GM12878 (cell line): ENCODE results near the gene KCNJ16. TPM values are rescaled to one million over a fixed set of nuclear protein-coding genes. Genes with fewer than 3 reads are reported as not detected.

Experiments used
- ATAC-seq: fragments of 200-7000 bp; cut with Tn5 transposase; 3 replicates; pipeline ENCODE4 v1.9.1; 2020; ENCODE audit warnings: mild to moderate bottlenecking, moderate library complexity
- BruUV-seq: library from RNA; stranded (reverse); fragments of 400-500 nt; replicated peaks from 2 replicates; lab custom pipeline; 2021; lab: Mats Ljungman, UMichigan
- CTCF ChIA-PET: fragments of 300-600 bp; sonication (Branson Sonifier 250); formaldehyde crosslinking; extraction: SDS; loops from one replicate; lab custom pipeline; 2021; ENCODE audit warnings: inconsistent platforms; lab: Yijun Ruan, JAX
- POLR2A ChIA-PET: fragments of 350-600 bp; formaldehyde crosslinking; extraction: SDS; loops from one replicate; lab custom pipeline; 2021; ENCODE audit warnings: inconsistent platforms; lab: Charles Lee
- RAD21 ChIA-PET: fragments of 300-600 bp; sonication (Branson Sonifier 250); formaldehyde crosslinking; loops from one replicate; lab custom pipeline; 2023; ENCODE audit warnings: antibody characterized with exemption; ENCODE audit not compliant: unreplicated experiment; lab: Charles Lee
- SMC1A ChIA-PET: fragments of 300-600 bp; sonication (Branson Sonifier 250); formaldehyde crosslinking; loops from one replicate; lab custom pipeline; 2023; ENCODE audit not compliant: unreplicated experiment, uncharacterized antibody; lab: Charles Lee
- DNase-seq: peaks from one replicate; pipeline ENCODE4 v3.0.0-alpha.2; 2011; ENCODE audit warnings: low read depth, low spot score
- FAIRE-seq: peaks from 3 replicates; lab custom pipeline; 2011; peaks lifted over from hg19 to GRCh38; lab: Jason Lieb, UNC
- H2AFZ ChIP-seq: 2 replicates; pipeline ENCODE4 v1.6.0; 2011; ENCODE audit warnings: low read depth, low read length, control low read depth; ENCODE audit not compliant: control insufficient read depth
- H3K27ac ChIP-seq: 2 replicates; pipeline ENCODE4 v1.5.1; 2011; ENCODE audit warnings: control low read depth; ENCODE audit not compliant: control insufficient read depth, insufficient read depth
- H3K27me3 ChIP-seq, 2 experiments: replicated peaks in 1 of 2; 2 replicates each; pipeline versions ENCODE4 v1.6.0 to v1.6.1; 2011; ENCODE audit warnings: low read length in 1 of 2; ENCODE audit not compliant: control insufficient read depth in 2 of 2, insufficient read depth in 2 of 2
- H3K36me3 ChIP-seq, 2 experiments: 2 replicates each; pipeline ENCODE4 v1.5.1; 2011; ENCODE audit warnings: low read length in 1 of 2; ENCODE audit not compliant: control insufficient read depth in 2 of 2, insufficient read depth in 2 of 2
- H3K4me1 ChIP-seq: 2 replicates; pipeline ENCODE4 v1.6.1; 2011; ENCODE audit warnings: mild to moderate bottlenecking, low read length, moderate library complexity, mixed read lengths; ENCODE audit not compliant: control insufficient read depth, insufficient read depth
- H3K4me2 ChIP-seq: 2 replicates; pipeline ENCODE4 v1.6.0; 2011; ENCODE audit warnings: control low read depth; ENCODE audit not compliant: control insufficient read depth, insufficient read depth
- H3K4me3 ChIP-seq: fragments of 200-600 bp; sonication (generic); 2 replicates; pipeline ENCODE4 v1.5.1; 2016
- H3K79me2 ChIP-seq: 2 replicates; pipeline ENCODE4 v1.6.0; 2011; ENCODE audit warnings: low read length; ENCODE audit not compliant: control insufficient read depth, insufficient read depth
- H3K9ac ChIP-seq: 2 replicates; pipeline ENCODE4 v1.8.0; 2011; ENCODE audit warnings: low read length, control low read depth, mixed read lengths; ENCODE audit not compliant: control insufficient read depth, insufficient read depth
- H3K9me3 ChIP-seq: replicated peaks from 3 replicates; pipeline ENCODE4 v1.5.1; 2011; ENCODE audit warnings: mild to moderate bottlenecking, low read length; ENCODE audit not compliant: control insufficient read depth, insufficient read depth
- H4K20me1 ChIP-seq: 2 replicates; pipeline ENCODE4 v1.6.0; 2011; ENCODE audit not compliant: control insufficient read depth, insufficient read depth
- BCL11A ChIP-seq: IDR thresholded peaks from 2 replicates; pipeline ENCODE4 v1.6.1; 2011; ENCODE audit warnings: low read depth, low read length
- EP300 ChIP-seq, 2 experiments: fragments of 150-350 bp in 1 of 2; IDR thresholded peaks; 2 replicates each; pipeline ENCODE4 v1.6.1; 2011 to 2012; ENCODE audit warnings: low read depth in 2 of 2, low read length in 2 of 2, borderline replicate concordance in 1 of 2, improper control_type of control experiment in 1 of 2, inconsistent platforms in 1 of 2; ENCODE audit not compliant: control insufficient read depth in 1 of 2
- EZH2 ChIP-seq: IDR thresholded peaks from 2 replicates; pipeline ENCODE4 v1.6.1; 2012; ENCODE audit warnings: low read depth, mild to moderate bottlenecking, control low read depth, inconsistent platforms, low read length, borderline replicate concordance; ENCODE audit not compliant: control insufficient read depth
- FOXK2 ChIP-seq: fragments of 450-650 bp; IDR thresholded peaks from 2 replicates; pipeline ENCODE4 v1.6.1; 2017; ENCODE audit warnings: mild to moderate bottlenecking, moderate library complexity
- IKZF1 ChIP-seq: fragments of 450-650 bp; conservative IDR thresholded peaks from 2 replicates; pipeline ENCODE4 v1.6.1; 2017; ENCODE audit warnings: antibody characterized with exemption, mild to moderate bottlenecking
- IRF4 ChIP-seq: IDR thresholded peaks from 2 replicates; pipeline ENCODE4 v1.6.1; 2011; ENCODE audit warnings: low read depth, low read length
- LARP7 ChIP-seq: fragments of 450-650 bp; IDR thresholded peaks from 2 replicates; pipeline ENCODE4 v1.6.1; 2017; ENCODE audit warnings: mild to moderate bottlenecking
- MTA2 ChIP-seq: fragments of 450-650 bp; IDR thresholded peaks from 2 replicates; pipeline ENCODE4 v1.6.1; 2016; ENCODE audit warnings: low read depth, mild to moderate bottlenecking, moderate library complexity
- NFIC ChIP-seq: IDR thresholded peaks from 2 replicates; pipeline ENCODE4 v1.6.1; 2012; ENCODE audit warnings: low read depth, mild to moderate bottlenecking, inconsistent platforms, low read length, moderate library complexity
- NFYA ChIP-seq: IDR thresholded peaks from 2 replicates; pipeline ENCODE4 v1.6.1; 2011; ENCODE audit warnings: low read depth, mild to moderate bottlenecking, low read length, improper control_type of control experiment, borderline replicate concordance
- SREBF2 ChIP-seq: IDR thresholded peaks from 2 replicates; pipeline ENCODE4 v1.6.1; 2012; ENCODE audit warnings: mild to moderate bottlenecking, low read length
- STAT1 ChIP-seq: fragments of 450-650 bp; conservative IDR thresholded peaks from 2 replicates; pipeline ENCODE4 v1.6.1; 2014; ENCODE audit warnings: antibody characterized with exemption, mild to moderate bottlenecking
- SUPT20H ChIP-seq: IDR thresholded peaks from 2 replicates; pipeline ENCODE4 v1.6.1; 2011; ENCODE audit warnings: low read depth, mild to moderate bottlenecking, low read length, moderate library complexity, borderline replicate concordance; ENCODE audit not compliant: control insufficient read depth
- WRNIP1 ChIP-seq: IDR thresholded peaks from 2 replicates; pipeline ENCODE4 v1.6.1; 2011; ENCODE audit warnings: low read depth, low read length, improper control_type of control experiment, borderline replicate concordance
- ZNF217 ChIP-seq: fragments of 450-650 bp; IDR thresholded peaks from 2 replicates; pipeline ENCODE4 v1.6.1; 2017; ENCODE audit warnings: antibody characterized with exemption, mild to moderate bottlenecking
- WGBS: methylation state at CpG from one replicate; pipeline ENCODE4 v1.1.6; 2016; ENCODE audit warnings: low lambda C conversion rate; ENCODE audit not compliant: insufficient replicate concordance, insufficient coverage; ENCODE audit errors: missing lambda C conversion rate; 5-methylcytosine and 5-hydroxymethylcytosine counted together
- in situ Hi-C: fragments of 300-500 bp; cut with MboI; formaldehyde crosslinking; loops from 9 replicates; pipeline ENCODE4 v1.14.3; 2018; ENCODE audit warnings: mixed read lengths
- intact Hi-C: fragments of 100-400 bp; cut with micrococcal nuclease; formaldehyde crosslinking; loops from one replicate; pipeline ENCODE4 v1.14.2; 2022; ENCODE audit not compliant: unreplicated experiment
- polyA plus RNA-seq, 11 experiments: library from polyadenylated mRNA; depleted of rRNA in 4 of 11; unstranded in 6 of 11; stranded (reverse) in 5 of 11; fragments of >200 nt; fragmentation: Nextera tagmentation in 4 of 11; fragmentation: Illumina TruSeq in 1 of 11; extraction: Ambion mirVana in 4 of 11; extraction: Trizol in 1 of 11; gene quantifications; 1 replicate in 1 of 11; 2 replicates in 10 of 11; pipeline versions ENCODE4 v1.2.1 to v1.2.3, GENCODE V29; 2011 to 2016; ENCODE audit warnings: inconsistent platforms in 2 of 11, missing spikeins in 2 of 11, low read depth in 1 of 11
- total RNA-seq, 4 experiments: library from RNA; depleted of rRNA in 3 of 4; stranded (reverse); fragments of >200 nt in 3 of 4; fragmentation: Illumina TruSeq in 1 of 4; extraction: Trizol in 1 of 4; gene quantifications; 2 replicates each; pipeline versions ENCODE4 v1.2.1 to v1.2.3, GENCODE V29; 2013 to 2021
- TF ChIP-seq, protein P1 (sequence below): IDR thresholded peaks from 2 replicates; pipeline ENCODE4 v1.6.1; 2012; ENCODE audit warnings: low read depth, low read length, improper control_type of control experiment
- TF ChIP-seq, protein P2 (sequence below): fragments of 450-650 bp; IDR thresholded peaks from 2 replicates; pipeline ENCODE4 v1.6.1; 2014; ENCODE audit warnings: mild to moderate bottlenecking
- TF ChIP-seq, protein P3 (sequence below): fragments of 450-650 bp; formaldehyde crosslinking; IDR thresholded peaks from 2 replicates; pipeline ENCODE4 v1.4.0; 2022; ENCODE audit warnings: mild to moderate bottlenecking, moderate library complexity
- TF ChIP-seq, protein P4 (sequence below): IDR thresholded peaks from 2 replicates; pipeline ENCODE4 v1.6.1; 2011; ENCODE audit warnings: mild to moderate bottlenecking, low read depth, low read length, moderate library complexity; ENCODE audit not compliant: insufficient replicate concordance

Gene KCNJ16
- total and polyA plus RNA-seq, 10 of the 15 experiments (the other 5 are each of a cell fraction or from before 2014, with no cell fraction given): 0.08 to 0.24 (median 0.20) TPM; not detected in 7

DNA sequence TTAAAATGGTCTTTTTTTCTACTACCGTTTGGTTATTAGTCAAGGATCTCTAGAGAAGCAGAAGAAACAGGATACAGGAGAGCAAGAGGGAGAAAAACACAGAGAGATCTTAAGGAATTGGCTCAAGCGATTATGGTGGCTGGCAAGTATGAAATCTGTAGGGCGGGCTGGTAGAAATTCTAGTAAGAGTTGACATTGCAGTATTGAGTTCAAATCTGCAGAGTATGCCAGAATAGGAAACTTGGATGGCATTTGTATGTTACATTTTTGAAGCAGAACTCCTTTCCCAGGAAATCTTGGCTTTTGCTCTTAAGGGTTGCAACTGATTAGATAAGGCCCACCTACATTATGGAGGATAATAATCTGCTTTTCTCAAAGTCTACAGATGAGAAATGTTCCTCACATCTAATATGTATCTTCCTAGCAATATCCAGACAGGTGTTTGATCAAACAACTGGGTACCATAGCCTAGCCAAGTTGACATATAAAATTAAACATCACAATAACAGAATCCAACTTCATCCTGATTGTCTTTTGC is 4.0 kb downstream of the KCNJ16 start:
- no peak overlapping the region for H3K9ac ChIP-seq
- no TSS peak for BruUV-seq
- ChIA-PET POLR2A (no interaction called here), SMC1A (no interaction called here), CTCF (no interaction called here), RAD21 (no interaction called here)
- TF ChIP-seq LARP7: no peak
- no peak for TF ChIP-seq SREBF2
- no peak for TF ChIP-seq SUPT20H
- TF ChIP-seq, protein P1, sequence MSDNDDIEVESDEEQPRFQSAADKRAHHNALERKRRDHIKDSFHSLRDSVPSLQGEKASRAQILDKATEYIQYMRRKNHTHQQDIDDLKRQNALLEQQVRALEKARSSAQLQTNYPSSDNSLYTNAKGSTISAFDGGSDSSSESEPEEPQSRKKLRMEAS: no peak
- TF ChIP-seq FOXK2: no peak
- no peak for TF ChIP-seq NFIC
- TF ChIP-seq, protein P2, sequence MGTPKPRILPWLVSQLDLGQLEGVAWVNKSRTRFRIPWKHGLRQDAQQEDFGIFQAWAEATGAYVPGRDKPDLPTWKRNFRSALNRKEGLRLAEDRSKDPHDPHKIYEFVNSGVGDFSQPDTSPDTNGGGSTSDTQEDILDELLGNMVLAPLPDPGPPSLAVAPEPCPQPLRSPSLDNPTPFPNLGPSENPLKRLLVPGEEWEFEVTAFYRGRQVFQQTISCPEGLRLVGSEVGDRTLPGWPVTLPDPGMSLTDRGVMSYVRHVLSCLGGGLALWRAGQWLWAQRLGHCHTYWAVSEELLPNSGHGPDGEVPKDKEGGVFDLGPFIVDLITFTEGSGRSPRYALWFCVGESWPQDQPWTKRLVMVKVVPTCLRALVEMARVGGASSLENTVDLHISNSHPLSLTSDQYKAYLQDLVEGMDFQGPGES: no peak
- TF ChIP-seq, protein P3, sequence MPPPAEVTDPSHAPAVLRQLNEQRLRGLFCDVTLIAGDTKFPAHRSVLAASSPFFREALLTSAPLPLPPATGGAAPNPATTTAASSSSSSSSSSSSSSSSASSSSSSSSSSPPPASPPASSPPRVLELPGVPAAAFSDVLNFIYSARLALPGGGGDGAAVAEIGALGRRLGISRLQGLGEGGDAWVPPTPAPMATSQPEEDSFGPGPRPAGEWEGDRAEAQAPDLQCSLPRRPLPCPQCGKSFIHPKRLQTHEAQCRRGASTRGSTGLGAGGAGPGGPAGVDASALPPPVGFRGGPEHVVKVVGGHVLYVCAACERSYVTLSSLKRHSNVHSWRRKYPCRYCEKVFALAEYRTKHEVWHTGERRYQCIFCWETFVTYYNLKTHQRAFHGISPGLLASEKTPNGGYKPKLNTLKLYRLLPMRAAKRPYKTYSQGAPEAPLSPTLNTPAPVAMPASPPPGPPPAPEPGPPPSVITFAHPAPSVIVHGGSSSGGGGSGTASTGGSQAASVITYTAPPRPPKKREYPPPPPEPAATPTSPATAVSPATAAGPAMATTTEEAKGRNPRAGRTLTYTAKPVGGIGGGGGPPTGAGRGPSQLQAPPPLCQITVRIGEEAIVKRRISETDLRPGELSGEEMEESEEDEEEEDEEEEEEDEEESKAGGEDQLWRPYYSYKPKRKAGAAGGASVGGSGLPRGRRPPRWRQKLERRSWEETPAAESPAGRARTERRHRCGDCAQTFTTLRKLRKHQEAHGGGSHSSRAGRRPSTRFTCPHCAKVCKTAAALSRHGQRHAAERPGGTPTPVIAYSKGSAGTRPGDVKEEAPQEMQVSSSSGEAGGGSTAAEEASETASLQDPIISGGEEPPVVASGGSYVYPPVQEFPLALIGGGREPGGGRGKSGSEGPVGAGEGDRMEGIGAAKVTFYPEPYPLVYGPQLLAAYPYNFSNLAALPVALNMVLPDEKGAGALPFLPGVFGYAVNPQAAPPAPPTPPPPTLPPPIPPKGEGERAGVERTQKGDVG (CRISPR knock-in tag): no peak
- TF ChIP-seq BCL11A: no peak
- no peak for TF ChIP-seq WRNIP1
- TF ChIP-seq MTA2: no peak
- TF ChIP-seq EZH2: no peak
- TF ChIP-seq IKZF1: no peak
- no peak for TF ChIP-seq STAT1
- TF ChIP-seq EP300 (IDR thresholded peaks at IDR 0.05; ENCODE audit: borderline replicate concordance in 1 of 2, control insufficient read depth in 1 of 2, low read depth in 2 of 2, low read length in 2 of 2): no peak
- TF ChIP-seq, protein P4, sequence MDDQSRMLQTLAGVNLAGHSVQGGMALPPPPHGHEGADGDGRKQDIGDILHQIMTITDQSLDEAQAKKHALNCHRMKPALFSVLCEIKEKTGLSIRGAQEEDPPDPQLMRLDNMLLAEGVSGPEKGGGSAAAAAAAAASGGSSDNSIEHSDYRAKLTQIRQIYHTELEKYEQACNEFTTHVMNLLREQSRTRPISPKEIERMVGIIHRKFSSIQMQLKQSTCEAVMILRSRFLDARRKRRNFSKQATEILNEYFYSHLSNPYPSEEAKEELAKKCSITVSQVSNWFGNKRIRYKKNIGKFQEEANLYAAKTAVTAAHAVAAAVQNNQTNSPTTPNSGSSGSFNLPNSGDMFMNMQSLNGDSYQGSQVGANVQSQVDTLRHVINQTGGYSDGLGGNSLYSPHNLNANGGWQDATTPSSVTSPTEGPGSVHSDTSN: no peak
- no peak for TF ChIP-seq IRF4
- TF ChIP-seq ZNF217: no peak
- TF ChIP-seq NFYA: no peak
- H2AFZ ChIP-seq: no peak overlapping the region
- no peaks in the 10 kb centered on the region for H3K27me3 ChIP-seq
- H4K20me1 ChIP-seq: no peaks in the 10 kb centered on the region
- no peak for FAIRE-seq
- H3K9me3 ChIP-seq: no peaks in the 10 kb centered on the region
- WGBS: 0% methylated on average over 3 of the region's 3 CpGs
- H3K4me3 ChIP-seq: no peak overlapping the region
- no peak for DNase-seq
- no peak overlapping the region for H3K4me2 ChIP-seq
- H3K79me2 ChIP-seq: no peaks in the 10 kb centered on the region
- no peak overlapping the region for H3K27ac ChIP-seq
- intact Hi-C loops: no loop called here
- ATAC-seq: no peak
- no peaks in the 10 kb centered on the region for H3K36me3 ChIP-seq
- in situ Hi-C loops: no loop called here
- no peaks in the 10 kb centered on the region for H3K4me1 ChIP-seq
